GM18867 (cell line): Measurements from ENCODE around the gene SEMA5B.

Experiments used
- ATAC-seq: cut with Tn5 transposase; IDR thresholded peaks from one replicate; pipeline ENCODE4 v1.9.1; 2021; ENCODE audit warnings: mild to moderate bottlenecking, moderate library complexity; ENCODE audit not compliant: unreplicated experiment

The SEMA5B gene

GRCh38 chr3:122928396-122929187, 99.0 kb downstream of the SEMA5B start:
- ATAC-seq, result no peak

- ATAC-seq, result no peak
Observed at GRCh38 chr3:122927726-122928125, 99.8 kb downstream of the SEMA5B start.

GRCh38 chr3:122926811-122927210, 100.8 kb downstream of the SEMA5B start:
- no peak for ATAC-seq

GRCh38 chr3:122926322-122926721, 101.2 kb downstream of the SEMA5B start:
- no peak for ATAC-seq

DNA sequence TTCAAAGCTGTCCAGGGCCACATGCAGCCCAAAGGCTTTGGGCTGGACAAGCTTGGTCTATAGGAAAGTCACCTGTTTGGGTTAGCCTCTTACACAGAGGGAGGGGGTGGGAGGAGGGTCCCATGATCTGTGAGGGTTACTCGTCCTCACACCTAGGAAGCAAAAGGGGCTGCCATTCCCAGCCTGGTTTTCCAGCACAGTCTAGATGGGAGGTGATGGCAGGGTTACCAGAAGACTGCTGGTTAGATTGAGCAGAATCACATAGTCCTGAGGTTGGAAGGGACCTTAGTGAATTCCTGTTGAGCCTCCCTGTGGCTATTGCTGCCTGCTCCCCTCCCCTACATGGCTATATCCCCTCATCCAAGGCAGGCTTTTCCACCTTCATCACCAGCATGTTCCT, 101.8 kb downstream of the SEMA5B start:
- ATAC-seq, result no peak

DNA sequence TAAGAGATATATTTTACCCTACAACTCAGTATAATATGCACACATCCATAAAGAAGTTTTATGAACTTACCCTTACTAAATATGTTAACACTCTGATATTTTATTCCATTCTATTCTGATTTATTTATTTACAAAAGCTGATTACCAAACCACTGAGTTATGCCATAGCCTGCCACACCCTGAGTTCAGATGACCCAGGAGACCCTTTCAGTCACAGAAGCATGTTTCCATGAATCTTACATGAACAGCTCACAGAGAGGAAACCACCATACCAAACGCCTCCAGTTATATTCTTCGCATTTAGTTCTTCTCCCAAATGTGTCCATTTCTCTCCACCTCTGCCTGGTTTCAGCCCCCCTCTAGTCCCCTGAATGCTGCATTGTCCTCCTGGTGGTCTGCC, 103.5 kb downstream of the SEMA5B start:
- no peak for ATAC-seq

DNA sequence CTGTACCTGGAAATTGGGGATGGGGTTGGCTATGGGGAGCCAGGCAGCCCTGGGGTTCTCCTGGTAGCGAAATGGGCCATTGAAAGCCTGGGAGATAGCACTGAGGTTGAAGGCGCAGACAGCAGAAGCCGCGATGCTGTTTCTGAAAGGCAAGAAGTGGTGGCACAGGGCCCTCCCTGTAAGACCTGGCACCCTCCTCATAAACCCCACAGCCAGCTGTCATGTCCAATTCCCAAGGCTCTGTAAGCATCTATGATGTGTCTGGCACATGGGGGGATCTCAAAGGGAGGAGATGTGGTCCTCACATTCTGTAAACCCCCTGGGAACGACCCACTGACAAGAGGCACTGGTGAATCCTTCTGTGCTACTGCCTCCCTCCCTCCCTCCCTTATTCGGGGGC, 104.0 kb downstream of the SEMA5B start:
- ATAC-seq, result no peak

GRCh38 chr3:122921791-122922651, 105.5 kb downstream of the SEMA5B start:
- ATAC-seq, result peak; percentile 54

DNA sequence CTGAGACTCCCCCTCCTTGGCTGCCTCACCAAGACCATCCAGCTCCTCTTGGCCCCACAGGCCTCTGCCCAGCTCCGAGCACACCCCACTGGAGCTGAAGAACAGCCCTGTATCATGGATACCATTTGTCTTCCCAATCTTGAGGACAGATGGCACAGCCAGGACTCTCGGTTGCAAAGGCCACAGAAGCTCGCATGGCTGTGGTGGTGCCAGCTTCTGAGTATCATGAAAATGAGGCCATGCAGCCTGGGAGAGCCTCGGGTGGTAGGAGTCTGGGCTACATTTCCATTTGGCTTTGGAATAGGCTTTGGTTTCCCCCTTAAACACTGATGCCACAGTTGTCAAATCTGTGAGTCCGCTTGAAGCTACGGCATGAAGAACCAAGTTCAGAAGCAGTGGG, 106.6 kb downstream of the SEMA5B start:
- ATAC-seq, result no peak

- ATAC-seq, result no peak
Observed at GRCh38 chr3:122919291-122919610, 108.3 kb downstream of the SEMA5B start.

- no peak for ATAC-seq
Observed at GRCh38 chr3:122918576-122919290, 108.8 kb downstream of the SEMA5B start.

DNA sequence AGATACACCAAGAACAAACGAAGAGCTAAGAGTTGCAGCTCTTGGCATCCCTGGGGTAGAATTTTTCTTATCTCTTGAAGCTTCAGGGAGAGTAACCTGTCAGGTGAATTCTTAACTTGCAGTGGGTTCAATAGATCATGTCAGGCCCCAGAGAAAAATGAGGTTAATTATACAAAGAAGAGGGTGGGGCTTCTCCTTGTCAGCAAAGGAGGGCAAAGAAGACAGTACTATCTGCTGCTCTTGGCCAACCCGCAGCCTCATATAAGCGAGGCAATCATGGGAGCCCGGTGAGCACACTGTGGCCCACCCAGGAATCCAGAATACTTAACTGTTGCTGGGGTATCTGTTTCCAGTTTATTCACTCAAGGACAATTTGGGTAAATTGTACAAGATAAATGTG, 110.2 kb downstream of the SEMA5B start:
- no peak for ATAC-seq

- peak; percentile 58 for ATAC-seq
Observed at GRCh38 chr3:122916580-122916979, 111.0 kb downstream of the SEMA5B start.

DNA sequence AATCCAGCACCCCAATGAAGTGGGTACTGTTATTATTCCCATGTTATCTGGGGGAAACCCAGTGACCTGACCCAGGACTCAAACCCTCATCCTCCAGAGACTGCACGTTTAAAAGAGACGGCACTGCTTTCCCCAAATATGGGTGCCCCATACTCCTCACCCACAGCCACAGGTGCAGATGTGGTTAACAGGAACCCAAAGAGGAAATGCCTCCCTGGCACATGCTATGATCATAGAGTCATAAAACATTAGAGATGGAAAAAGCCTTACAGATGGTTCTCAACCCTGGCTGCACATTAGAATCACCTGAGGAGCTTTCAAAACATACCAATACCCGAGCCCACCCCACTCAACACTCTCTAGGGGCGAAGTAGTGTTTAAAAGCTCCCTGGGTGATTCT, 111.5 kb downstream of the SEMA5B start:
- no peak for ATAC-seq

- ATAC-seq, result no peak
Observed at GRCh38 chr3:122915300-122916055, 112.1 kb downstream of the SEMA5B start.

DNA sequence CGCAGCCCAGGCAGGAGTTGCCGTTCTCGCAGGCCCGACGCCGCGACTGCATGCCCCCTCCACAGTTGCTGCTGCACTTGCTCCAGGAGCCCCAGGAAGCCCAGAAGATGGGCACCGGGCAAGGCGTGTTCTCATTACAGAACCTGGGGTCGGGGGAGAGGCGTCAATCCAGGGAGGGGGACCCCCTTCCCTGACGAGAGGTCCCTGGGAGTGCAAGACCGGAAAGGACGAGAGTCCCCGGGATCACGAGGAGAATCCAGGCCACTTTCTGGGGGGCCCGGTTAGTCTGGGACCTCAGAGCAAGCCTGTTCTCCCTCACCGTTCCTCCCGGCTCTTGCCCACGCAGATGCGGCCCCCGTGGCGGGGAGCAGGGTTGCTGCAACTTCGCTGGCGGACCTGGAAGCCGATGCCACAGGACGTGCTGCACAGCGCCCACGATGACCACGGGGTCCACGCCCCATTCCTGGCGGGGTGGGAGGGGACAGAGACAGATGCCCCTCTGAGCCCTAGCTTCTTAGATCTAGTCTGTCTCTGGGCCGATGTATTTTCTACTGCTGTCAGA, 113.9 kb downstream of the SEMA5B start:
- ATAC-seq, result no peak

GRCh38 chr3:122912772-122913538, 114.6 kb downstream of the SEMA5B start:
- no peak for ATAC-seq

DNA sequence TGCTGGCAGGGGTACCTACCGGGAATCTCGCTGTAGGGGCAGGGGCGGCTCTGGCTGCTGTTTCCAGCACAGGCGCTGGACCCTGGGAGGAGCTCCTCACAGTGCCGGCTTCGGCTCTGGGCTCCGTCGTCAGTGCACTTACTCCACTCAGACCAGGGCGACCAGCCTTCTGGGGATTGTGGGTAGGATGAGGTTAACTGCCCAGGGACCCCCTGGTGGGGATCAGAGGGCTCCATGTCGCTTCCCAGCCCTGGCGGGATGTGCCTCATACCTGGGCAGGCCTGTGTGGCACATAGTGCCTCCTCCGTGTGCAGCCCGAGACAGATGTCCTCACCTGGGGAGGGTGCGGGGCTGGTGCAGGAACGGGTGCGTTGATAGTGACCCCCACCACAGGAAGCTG, 115.7 kb downstream of the SEMA5B start:
- no peak for ATAC-seq

- no peak for ATAC-seq
Observed at GRCh38 chr3:122908251-122908650, 119.3 kb downstream of the SEMA5B start.

DNA sequence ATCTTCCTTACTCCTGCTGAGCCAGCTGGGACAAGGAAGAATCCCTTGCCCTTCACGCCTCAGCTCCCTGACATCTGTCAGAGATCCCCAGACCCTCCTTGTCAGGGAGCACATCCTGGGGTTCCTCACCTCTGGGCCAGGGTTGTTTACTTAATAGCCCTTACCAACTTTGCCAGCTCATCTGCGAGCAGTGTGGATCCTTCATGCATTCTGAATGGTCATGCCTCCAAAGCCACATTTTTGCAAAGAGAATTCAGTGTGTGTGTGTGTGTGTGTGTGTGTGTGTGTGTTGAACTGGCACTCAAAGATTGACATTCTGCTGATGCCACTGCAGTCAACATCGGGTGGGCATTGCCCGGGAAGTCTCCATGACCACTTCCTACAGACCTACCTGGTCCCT, 120.1 kb downstream of the SEMA5B start:
- ATAC-seq, result no peak
